Epithelial cell of proximal tubule (primary cell): ENCODE results near the gene ASIC1. TPM values are rescaled to one million over a fixed set of nuclear protein-coding genes. Genes with fewer than 3 reads are reported as not detected.

Experiments
- DNase-seq: peaks from one replicate; pipeline ENCODE4 v3.0.0-alpha.2; 2011; ENCODE audit warnings: low read depth
- H3K4me3 ChIP-seq: 2 replicates; pipeline ENCODE4 v1.5.1; 2011; ENCODE audit warnings: low read depth, mild to moderate bottlenecking, low read length
- CTCF ChIP-seq: conservative IDR thresholded peaks from 2 replicates; pipeline ENCODE4 v1.5.1; 2012; ENCODE audit warnings: low read depth, mild to moderate bottlenecking, low read length
- total RNA-seq: library from RNA; depleted of rRNA; stranded (reverse); fragments of >200 nt; gene quantifications from 2 replicates; pipeline ENCODE4 v1.2.3, GENCODE V29; 2015

Gene ASIC1
- total RNA-seq, 1 donor from 2014 or later = 4.0 TPM

- H3K4me3 ChIP-seq = no peak overlapping the region
- no peak for TF ChIP-seq CTCF
- no peak for DNase-seq
These were observed 38.4 kb upstream of the ASIC1 start for GRCh38 chr12:50018968-50019367.

GRCh38 chr12:50019524-50019923 lies 37.9 kb upstream of the ASIC1 start:
- TF ChIP-seq CTCF = no peak
- H3K4me3 ChIP-seq = no peak overlapping the region
- no peak for DNase-seq

GRCh38 chr12:50021031-50021430 lies 36.4 kb upstream of the ASIC1 start:
- TF ChIP-seq CTCF = no peak
- no peak overlapping the region for H3K4me3 ChIP-seq
- DNase-seq = no peak

- TF ChIP-seq CTCF = no peak
- H3K4me3 ChIP-seq = no peak overlapping the region
- DNase-seq = no peak
These were observed 34.5 kb upstream of the ASIC1 start for GRCh38 chr12:50022903-50023302.

- no peak for DNase-seq
- H3K4me3 ChIP-seq = peak overlapping the region; percentile 79
- no peak for TF ChIP-seq CTCF
These were observed 33.2 kb upstream of the ASIC1 start for GRCh38 chr12:50024227-50024626.

GRCh38 chr12:50024805-50025186 lies 32.6 kb upstream of the ASIC1 start:
- no peak for TF ChIP-seq CTCF
- DNase-seq = no peak
- H3K4me3 ChIP-seq = peak overlapping the region; percentile 79

- peak within 1 kb of the TSS; percentile 79 for H3K4me3 ChIP-seq
- DNase-seq = peak; percentile 88
- TF ChIP-seq CTCF = no peak
These were observed 32.0 kb upstream of the ASIC1 start, which contains the start of gene RACGAP1 for GRCh38 chr12:50025187-50026059. Gene RACGAP1 (minus strand): TSS chr12:50025494. CDS start chr12:50016715, 8,779 bp downstream.
